Measurements from ENCODE around the gene UST.

DNA sequence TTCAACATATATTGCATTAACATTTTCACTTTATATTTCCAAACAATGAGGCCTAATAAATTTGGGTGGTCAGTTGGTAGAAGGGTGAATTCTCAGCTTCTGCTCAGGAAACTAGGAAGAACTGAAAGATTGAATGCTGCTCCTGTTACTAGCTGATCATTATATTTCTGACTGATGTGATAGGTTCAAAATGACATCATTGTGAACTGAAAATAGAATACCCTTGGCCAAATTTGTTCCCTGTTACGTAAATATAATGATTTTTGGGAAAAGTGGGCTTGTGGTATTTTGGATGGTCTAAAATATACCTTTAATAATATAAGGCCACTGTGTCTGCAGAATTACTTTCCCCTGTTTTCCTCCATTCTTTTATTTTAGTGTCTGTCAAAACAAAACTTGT lies 2.8 kb downstream of the UST start:
- no peak for TF ChIP-seq CTCF (IDR thresholded peaks at IDR 0.05; ENCODE audit: poor library complexity, severe bottlenecking)
- TF ChIP-seq MXI1 (conservative IDR thresholded peaks at IDR 0.05; ENCODE audit: poor library complexity, severe bottlenecking), result no peak
- TF ChIP-seq EP300 (conservative IDR thresholded peaks at IDR 0.05; ENCODE audit: poor library complexity, severe bottlenecking), result no peak
- no peak for TF ChIP-seq POLR2AphosphoS5 (IDR thresholded peaks at IDR 0.05)
- no peak for TF ChIP-seq SMC3 (conservative IDR thresholded peaks at IDR 0.05; ENCODE audit: poor library complexity)
- TF ChIP-seq RAD21 (conservative IDR thresholded peaks at IDR 0.05), result no peak
